HG03060 (cell line): Measurements from ENCODE around the gene ZNF423.

Experiments used
- ATAC-seq: cut with Tn5 transposase; IDR thresholded peaks from one replicate; pipeline ENCODE4 v1.9.1; 2021; ENCODE audit warnings: low read depth, moderate number of reproducible peaks; ENCODE audit not compliant: unreplicated experiment

The ZNF423 gene

GRCh38 chr16:49546735-49547134 is 309.2 kb downstream of the ZNF423 start:
- ATAC-seq = no peak

GRCh38 chr16:49545741-49546448 is 310.0 kb downstream of the ZNF423 start:
- no peak for ATAC-seq

- ATAC-seq = no peak
Measured at GRCh38 chr16:49545243-49545642, 310.7 kb downstream of the ZNF423 start.

- no peak for ATAC-seq
Measured at GRCh38 chr16:49544828-49545227, 311.1 kb downstream of the ZNF423 start.

- ATAC-seq = no peak
Measured at GRCh38 chr16:49543631-49543946, 312.3 kb downstream of the ZNF423 start.

GRCh38 chr16:49542946-49543630 is 312.8 kb downstream of the ZNF423 start:
- no peak for ATAC-seq

- no peak for ATAC-seq
Measured at GRCh38 chr16:49542391-49542891, 313.5 kb downstream of the ZNF423 start.

- ATAC-seq = no peak
Measured at GRCh38 chr16:49540836-49541235, 315.1 kb downstream of the ZNF423 start.

GRCh38 chr16:49539758-49540157 is 316.2 kb downstream of the ZNF423 start:
- ATAC-seq = no peak

- no peak for ATAC-seq
Measured at GRCh38 chr16:49537924-49538459, 317.9 kb downstream of the ZNF423 start.

- ATAC-seq = no peak
Measured at GRCh38 chr16:49534901-49535610, 320.9 kb downstream of the ZNF423 start.

- no peak for ATAC-seq
Measured at GRCh38 chr16:49533422-49533821, 322.5 kb downstream of the ZNF423 start.

- ATAC-seq = no peak
Measured at GRCh38 chr16:49532873-49533272, 323.0 kb downstream of the ZNF423 start.

GRCh38 chr16:49531931-49532840 is 323.7 kb downstream of the ZNF423 start:
- ATAC-seq = no peak

GRCh38 chr16:49531425-49531824 is 324.5 kb downstream of the ZNF423 start:
- ATAC-seq = no peak

- ATAC-seq = no peak
Measured at GRCh38 chr16:49530427-49530970, 325.4 kb downstream of the ZNF423 start.

- no peak for ATAC-seq
Measured at GRCh38 chr16:49529411-49530045, 326.4 kb downstream of the ZNF423 start.

GRCh38 chr16:49528866-49529288 is 327.0 kb downstream of the ZNF423 start:
- no peak for ATAC-seq

GRCh38 chr16:49528060-49528865 is 327.6 kb downstream of the ZNF423 start:
- no peak for ATAC-seq
